WTC11 (cell line): ENCODE data around the gene PMF1. TPM values are rescaled to one million over a fixed set of nuclear protein-coding genes. Genes with fewer than 3 reads are reported as not detected.

Source experiments
- ATAC-seq: fragments of 200-7000 bp; cut with Tn5 transposase; 2 replicates; pipeline ENCODE4 v1.10.0; 2021; ENCODE audit warnings: mild to moderate bottlenecking, moderate library complexity
- CTCF ChIA-PET: fragments of 300-600 bp; sonication (Branson Sonifier 250); formaldehyde crosslinking; loops from one replicate; lab custom pipeline; 2021; ENCODE audit warnings: antibody characterized with exemption; lab: Charles Lee
- POLR2A ChIA-PET: fragments of 350-600 bp; sonication (Branson Sonifier 250); formaldehyde crosslinking; loops from one replicate; lab custom pipeline; 2021; ENCODE audit warnings: antibody characterized with exemption; lab: Charles Lee
- DNase-seq: peaks from one replicate; pipeline ENCODE4 v3.0.0; 2021; ENCODE audit warnings: low spot score
- H3K27ac Mint-ChIP-seq: 2 replicates; pipeline ENCODE4 v1.8.0; 2021; ENCODE audit warnings: mixed read lengths
- H3K27me3 Mint-ChIP-seq: 2 replicates; pipeline ENCODE4 v1.8.0; 2021; ENCODE audit warnings: low read depth, mild to moderate bottlenecking, moderate library complexity, mixed read lengths
- H3K36me3 Mint-ChIP-seq: 2 replicates; pipeline ENCODE4 v1.8.0; 2021; ENCODE audit warnings: mixed read lengths
- H3K4me1 Mint-ChIP-seq: 2 replicates; pipeline ENCODE4 v1.8.0; 2022; ENCODE audit warnings: mixed read lengths
- H3K4me3 Mint-ChIP-seq: 2 replicates; pipeline ENCODE4 v1.8.0; 2021; ENCODE audit warnings: mild to moderate bottlenecking, moderate library complexity, mixed read lengths
- H3K9me3 Mint-ChIP-seq: 2 replicates; pipeline ENCODE4 v1.8.0; 2021; ENCODE audit warnings: mixed read lengths
- ARID4B ChIP-seq: sonication (generic); formaldehyde crosslinking; IDR thresholded peaks from 2 replicates; pipeline ENCODE4 v1.8.0; 2023; ENCODE audit warnings: missing genetic modification reagents, mild to moderate bottlenecking, borderline replicate concordance
- ATF2 ChIP-seq: sonication (generic); formaldehyde crosslinking; IDR thresholded peaks from 2 replicates; pipeline ENCODE4 v1.8.1; 2022; ENCODE audit warnings: low read depth, missing genetic modification reagents, borderline replicate concordance
- E2F4 ChIP-seq: sonication (generic); formaldehyde crosslinking; IDR thresholded peaks from 2 replicates; pipeline ENCODE4 v1.8.1; 2022; ENCODE audit warnings: low read depth, mild to moderate bottlenecking, moderate library complexity, missing genetic modification reagents, borderline replicate concordance
- ERG ChIP-seq: fragments of 250-450 bp; sonication (Bioruptor Pico); IDR thresholded peaks from 2 replicates; pipeline ENCODE4 v1.8.0; 2021; ENCODE audit warnings: mild to moderate bottlenecking
- IRF1 ChIP-seq: sonication (generic); formaldehyde crosslinking; IDR thresholded peaks from 2 replicates; pipeline ENCODE4 v1.8.0; 2023; ENCODE audit warnings: missing genetic modification reagents
- NR1H2 ChIP-seq: sonication (generic); formaldehyde crosslinking; IDR thresholded peaks from 2 replicates; pipeline ENCODE4 v1.9.0; 2021; ENCODE audit warnings: mild to moderate bottlenecking, moderate library complexity, missing genetic modification reagents
- PRDM15 ChIP-seq: sonication (generic); formaldehyde crosslinking; IDR thresholded peaks from 2 replicates; pipeline ENCODE4 v1.8.0; 2022; ENCODE audit warnings: missing genetic modification reagents
- SOX15 ChIP-seq: fragments of 250-450 bp; sonication (Bioruptor Pico); IDR thresholded peaks from 2 replicates; pipeline ENCODE4 v1.9.0; 2021; ENCODE audit warnings: mild to moderate bottlenecking
- TEAD4 ChIP-seq: sonication (generic); formaldehyde crosslinking; IDR thresholded peaks from 2 replicates; pipeline ENCODE4 v1.8.0; 2022; ENCODE audit warnings: mild to moderate bottlenecking, missing genetic modification reagents
- TP53 ChIP-seq: sonication (generic); formaldehyde crosslinking; IDR thresholded peaks from 2 replicates; pipeline ENCODE4 v1.8.1; 2023; ENCODE audit warnings: mild to moderate bottlenecking, missing genetic modification reagents
- ZBTB43 ChIP-seq: sonication (generic); formaldehyde crosslinking; IDR thresholded peaks from 2 replicates; pipeline ENCODE4 v1.8.1; 2023; ENCODE audit warnings: mild to moderate bottlenecking, missing genetic modification reagents
- ZNF416 ChIP-seq: fragments of 250-450 bp; sonication (Bioruptor Pico); IDR thresholded peaks from 2 replicates; pipeline ENCODE4 v1.9.0; 2021; ENCODE audit warnings: mild to moderate bottlenecking, inconsistent platforms
- ZNF532 ChIP-seq: fragments of 250-450 bp; sonication (Bioruptor Pico); IDR thresholded peaks from 2 replicates; pipeline ENCODE4 v1.9.0; 2021; ENCODE audit warnings: mild to moderate bottlenecking, borderline replicate concordance
- total RNA-seq: library from RNA; stranded (reverse); gene quantifications from 3 replicates; pipeline ENCODE4 v1.2.3, GENCODE V29; 2021

PMF1 gene
- total RNA-seq, 1 experiment from 2014 or later = 129 TPM

- TF ChIP-seq ARID4B (CRISPR knock-in tag) (no peak), ZNF416 (CRISPR knock-in tag) (no peak), TEAD4 (CRISPR knock-in tag) (no peak), ERG (no peak)
Observed at GRCh38 chr1:156241311-156241811, 28.6 kb downstream of the PMF1 start (continued).

- Mint-ChIP-seq H3K4me3 (no peak within 1 kb of the TSS), H3K9me3 (no peaks in the 10 kb centered on the region), H3K27ac (no peak within 1 kb of the TSS), H3K27me3 (peaks cover 4% of the 10 kb centered on the region), H3K36me3 (peaks cover 18% of the 10 kb centered on the region), H3K4me1 (peaks cover 16% of the 10 kb centered on the region)
- POLR2A ChIA-PET = no interaction called here
- DNase-seq (no peak), ATAC-seq (no peak)
- CTCF ChIA-PET = interaction anchor here (0.8 to 3.9 kb wide), 5 partner anchors 9 to 112 kb away, joined by 3 to 20 read pairs (median 5); no protein-coding TSS in a partner anchor
- TF ChIP-seq ATF2 (CRISPR knock-in tag) (no peak), TP53 (CRISPR knock-in tag) (no peak), NR1H2 (CRISPR knock-in tag) (no peak), PRDM15 (CRISPR knock-in tag) (no peak), ERG (no peak), ZNF532 (CRISPR knock-in tag) (no peak), ZBTB43 (CRISPR knock-in tag) (no peak), SOX15 (no peak), TEAD4 (CRISPR knock-in tag) (no peak), IRF1 (no peak), E2F4 (CRISPR knock-in tag) (no peak)
Observed at GRCh38 chr1:156241926-156242325, 29.1 kb downstream of the PMF1 start, which contains the start of gene BGLAP. Gene BGLAP, plus strand, starts transcription at chr1:156242184. Its CDS starts 48 bp downstream, at chr1:156242232.
